IMR-90 (cell line): ENCODE results near the gene DIP2A. TPM values are rescaled to one million over a fixed set of nuclear protein-coding genes. Genes with fewer than 3 reads are reported as not detected.

ENCODE experiments used
- ATAC-seq: fragments of 200-7000 bp; cut with Tn5 transposase; 2 replicates; pipeline ENCODE4 v1.9.1; 2020; ENCODE audit warnings: low read depth, mild to moderate bottlenecking, moderate library complexity
- BruUV-seq: library from RNA; stranded (reverse); fragments of 400-500 nt; replicated peaks from 2 replicates; lab custom pipeline; 2021; lab: Mats Ljungman, UMichigan
- CTCF ChIA-PET: fragments of 300-600 bp; formaldehyde crosslinking; extraction: SDS; loops from one replicate; lab custom pipeline; 2021; ENCODE audit warnings: antibody characterized with exemption; lab: Yijun Ruan, JAX
- POLR2A ChIA-PET: fragments of 300-600 bp; sonication (Branson Sonifier 250); formaldehyde crosslinking; loops from one replicate; lab custom pipeline; 2022; ENCODE audit warnings: antibody characterized with exemption; ENCODE audit not compliant: unreplicated experiment; lab: Charles Lee
- DNase-seq: peaks from one replicate; pipeline ENCODE4 v3.0.0; 2013
- H2AFZ ChIP-seq: replicated peaks from 2 replicates; pipeline ENCODE3; 2013; ENCODE audit warnings: low read length, mild to moderate bottlenecking; ENCODE audit not compliant: poor library complexity
- H2AK5ac ChIP-seq: 2 replicates; pipeline ENCODE4 v1.6.1; 2013; ENCODE audit warnings: low read depth, low read length, inconsistent platforms
- H2AK9ac ChIP-seq: replicated peaks from 2 replicates; pipeline ENCODE3; 2013; ENCODE audit warnings: mild to moderate bottlenecking, low read depth, low read length, moderate library complexity; ENCODE audit not compliant: poor library complexity
- H2BK120ac ChIP-seq: 2 replicates; pipeline ENCODE4 v1.6.1; 2013; ENCODE audit warnings: low read depth, low read length, inconsistent platforms
- H2BK15ac ChIP-seq: 3 replicates; pipeline ENCODE4 v1.6.1; 2013; ENCODE audit warnings: low read depth, low read length, inconsistent platforms
- H2BK20ac ChIP-seq: 2 replicates; pipeline ENCODE4 v1.6.1; 2013; ENCODE audit warnings: low read depth, mild to moderate bottlenecking, inconsistent platforms, low read length, moderate library complexity
- H2BK5ac ChIP-seq: 2 replicates; pipeline ENCODE4 v1.6.1; 2013; ENCODE audit warnings: mild to moderate bottlenecking, low read depth, low read length, inconsistent platforms; ENCODE audit not compliant: poor library complexity, severe bottlenecking
- H3K14ac ChIP-seq: replicated peaks from 2 replicates; pipeline ENCODE4 v1.6.1; 2013; ENCODE audit warnings: low read depth, low read length, inconsistent platforms
- H3K18ac ChIP-seq: 2 replicates; pipeline ENCODE4 v1.6.1; 2013; ENCODE audit warnings: low read depth, low read length, control low read depth
- H3K23ac ChIP-seq: 2 replicates; pipeline ENCODE4 v1.6.1; 2013; ENCODE audit warnings: low read depth, low read length, inconsistent platforms
- H3K27ac ChIP-seq: 2 replicates; pipeline ENCODE4 v1.5.1; 2013; ENCODE audit warnings: mild to moderate bottlenecking, control low read depth, low read length; ENCODE audit not compliant: insufficient read depth
- H3K27me3 ChIP-seq: 2 replicates; pipeline ENCODE4 v1.6.1; 2013; ENCODE audit warnings: low read length; ENCODE audit not compliant: control insufficient read depth, insufficient read depth
- H3K36me3 ChIP-seq: 2 replicates; pipeline ENCODE4 v1.6.1; 2013; ENCODE audit warnings: low read length, mixed read lengths; ENCODE audit not compliant: control insufficient read depth, insufficient read depth
- H3K4ac ChIP-seq: 2 replicates; pipeline ENCODE4 v1.6.1; 2013; ENCODE audit warnings: low read depth, low read length, inconsistent platforms
- H3K4me1 ChIP-seq: 2 replicates; pipeline ENCODE4 v1.6.1; 2013; ENCODE audit warnings: low read length, mixed read lengths; ENCODE audit not compliant: control insufficient read depth, insufficient read depth
- H3K4me2 ChIP-seq: 2 replicates; pipeline ENCODE4 v1.6.1; 2013; ENCODE audit warnings: low read depth, mild to moderate bottlenecking, control low read depth, low read length, moderate library complexity
- H3K4me3 ChIP-seq: 2 replicates; pipeline ENCODE4 v1.5.1; 2013; ENCODE audit warnings: low read depth, mild to moderate bottlenecking, control low read depth, low read length, moderate library complexity; ENCODE audit not compliant: insufficient read depth
- H3K56ac ChIP-seq: 2 replicates; pipeline ENCODE4 v1.6.1; 2013; ENCODE audit warnings: low read length, inconsistent platforms; ENCODE audit not compliant: insufficient read depth; ENCODE audit errors: extremely low read depth
- H3K79me1 ChIP-seq, 2 experiments: 2 replicates each; pipeline ENCODE4 v1.6.1; 2013; ENCODE audit warnings: low read length in 2 of 2, inconsistent platforms in 1 of 2, low read depth in 1 of 2
- H3K9ac ChIP-seq: 2 replicates; pipeline ENCODE4 v1.6.1; 2013; ENCODE audit warnings: low read depth, low read length, control low read depth
- H3K9me1 ChIP-seq: 2 replicates; pipeline ENCODE4 v1.6.1; 2013; ENCODE audit warnings: low read length, inconsistent platforms; ENCODE audit not compliant: insufficient read depth
- H3K9me3 ChIP-seq: 2 replicates; pipeline ENCODE4 v1.6.1; 2013; ENCODE audit warnings: low read length; ENCODE audit not compliant: control insufficient read depth, insufficient read depth
- H4K20me1 ChIP-seq: 2 replicates; pipeline ENCODE4 v1.6.1; 2013; ENCODE audit warnings: low read length, inconsistent platforms; ENCODE audit not compliant: insufficient read depth
- H4K5ac ChIP-seq: 2 replicates; pipeline ENCODE4 v1.6.1; 2013; ENCODE audit warnings: mild to moderate bottlenecking, low read depth, low read length, control low read depth
- H4K8ac ChIP-seq, 2 experiments: 2 replicates each; pipeline ENCODE4 v1.6.1; 2013; ENCODE audit warnings: low read depth in 2 of 2, low read length in 2 of 2, control low read depth in 1 of 2, inconsistent platforms in 1 of 2
- H4K91ac ChIP-seq: 2 replicates; pipeline ENCODE4 v1.6.1; 2013; ENCODE audit warnings: low read depth, low read length, inconsistent platforms; ENCODE audit not compliant: insufficient read depth
- BHLHE40 ChIP-seq: fragments of 150-350 bp; IDR thresholded peaks from 2 replicates; pipeline ENCODE4 v1.6.1; 2016; ENCODE audit warnings: mild to moderate bottlenecking, low read depth, low read length
- CEBPB ChIP-seq: IDR thresholded peaks from 2 replicates; pipeline ENCODE4 v1.6.1; 2012; ENCODE audit warnings: low read depth, low read length, improper control_type of control experiment
- CHD1 ChIP-seq: IDR thresholded peaks from 2 replicates; pipeline ENCODE4 v1.6.1; 2012; ENCODE audit warnings: low read depth, low read length, improper control_type of control experiment
- CTCF ChIP-seq: conservative IDR thresholded peaks from 2 replicates; pipeline ENCODE4 v1.5.1; 2012; ENCODE audit warnings: mild to moderate bottlenecking, low read depth, low read length, improper control_type of control experiment
- ELK1 ChIP-seq: fragments of 150-350 bp; IDR thresholded peaks from 2 replicates; pipeline ENCODE4 v1.6.1; 2016; ENCODE audit warnings: low read depth, mild to moderate bottlenecking, low read length, moderate library complexity, borderline replicate concordance
- FOS ChIP-seq: fragments of 150-350 bp; IDR thresholded peaks from 2 replicates; pipeline ENCODE4 v1.6.1; 2016; ENCODE audit warnings: low read depth, low read length
- MAFK ChIP-seq: IDR thresholded peaks from 2 replicates; pipeline ENCODE4 v1.6.1; 2012; ENCODE audit warnings: low read depth, low read length, improper control_type of control experiment
- MAZ ChIP-seq: IDR thresholded peaks from 2 replicates; pipeline ENCODE4 v1.6.1; 2012; ENCODE audit warnings: low read depth, mild to moderate bottlenecking, low read length, improper control_type of control experiment, moderate library complexity, borderline replicate concordance
- MXI1 ChIP-seq: IDR thresholded peaks from 2 replicates; pipeline ENCODE4 v1.6.1; 2012; ENCODE audit warnings: low read depth, mild to moderate bottlenecking, low read length, moderate library complexity, borderline replicate concordance
- NFE2L2 ChIP-seq: fragments of 150-350 bp; IDR thresholded peaks from 2 replicates; pipeline ENCODE4 v1.6.1; 2016; ENCODE audit warnings: low read depth, mild to moderate bottlenecking, low read length
- POLR2A ChIP-seq: IDR thresholded peaks from 2 replicates; pipeline ENCODE4 v1.6.1; 2012; ENCODE audit warnings: mild to moderate bottlenecking, low read depth, low read length
- RAD21 ChIP-seq: IDR thresholded peaks from 2 replicates; pipeline ENCODE4 v1.6.1; 2012; ENCODE audit warnings: low read length, improper control_type of control experiment
- RCOR1 ChIP-seq: IDR thresholded peaks from 2 replicates; pipeline ENCODE4 v1.6.1; 2012; ENCODE audit warnings: mild to moderate bottlenecking, low read length, improper control_type of control experiment; ENCODE audit not compliant: insufficient replicate concordance
- RFX5 ChIP-seq: IDR thresholded peaks from 2 replicates; pipeline ENCODE4 v1.8.0; 2012; ENCODE audit warnings: low read depth, mild to moderate bottlenecking, low read length, moderate library complexity
- SMC3 ChIP-seq: fragments of 150-350 bp; IDR thresholded peaks from 2 replicates; pipeline ENCODE4 v1.6.1; 2016; ENCODE audit warnings: low read depth, mild to moderate bottlenecking, antibody characterized with exemption, low read length, moderate library complexity
- USF2 ChIP-seq: fragments of 150-350 bp; IDR thresholded peaks from 2 replicates; pipeline ENCODE4 v1.6.1; 2017; ENCODE audit warnings: mild to moderate bottlenecking, antibody characterized with exemption, low read length, low read depth
- WGBS, 2 experiments: methylation state at CpG; one replicate each; pipeline versions ENCODE4 v1.1.5 to v1.1.7; 2013; ENCODE audit warnings: missing lambda C conversion rate in 2 of 2; ENCODE audit not compliant: insufficient read length in 1 of 2; ENCODE audit errors: extremely low coverage in 2 of 2; 5-methylcytosine and 5-hydroxymethylcytosine counted together
- dilution Hi-C: fragments of 300-500 bp; cut with HindIII; formaldehyde crosslinking; loops from one replicate; pipeline ENCODE4 v1.14.3; 2018; ENCODE audit warnings: low sequenced_read_pairs; ENCODE audit not compliant: unreplicated experiment
- in situ Hi-C: fragments of 300-500 bp; cut with MboI; formaldehyde crosslinking; loops from 3 replicates; pipeline ENCODE4 v1.14.3; 2019; ENCODE audit warnings: low sequenced_read_pairs, inconsistent platforms, mixed read lengths
- intact Hi-C: fragments of 100-400 bp; cut with micrococcal nuclease; formaldehyde crosslinking; loops from 2 replicates; pipeline ENCODE4 v1.10.0; 2022
- polyA plus RNA-seq, 3 experiments: library from polyadenylated mRNA; depleted of rRNA; stranded (reverse); fragments of >200 nt; gene quantifications; 2 replicates each; pipeline ENCODE4 v1.2.3, GENCODE V29; 2012; ENCODE audit warnings: low replicate concordance in 1 of 3
- total RNA-seq: library from RNA; depleted of rRNA; stranded (reverse); fragments of >200 nt; gene quantifications from 2 replicates; pipeline ENCODE4 v1.2.3, GENCODE V29; 2012

DIP2A gene
- total and polyA plus RNA-seq, 2 of the 4 experiments (the other 2 are of a cell fraction): 17.9 to 24.3 TPM

- no peak overlapping the region for H3K4me2 ChIP-seq
- H3K9ac ChIP-seq: no peak overlapping the region
- H2AK5ac ChIP-seq: no peak overlapping the region
- no peak overlapping the region for H3K23ac ChIP-seq
- no peak overlapping the region for H3K18ac ChIP-seq
- H3K27ac ChIP-seq: no peak overlapping the region
- TF ChIP-seq FOS (no peak), MXI1 (no peak), RCOR1 (no peak), SMC3 (no peak), RFX5 (no peak), ELK1 (no peak), MAFK (no peak), CHD1 (no peak), CTCF (no peak), POLR2A (no peak), USF2 (no peak), RAD21 (no peak), BHLHE40 (no peak), NFE2L2 (no peak), MAZ (no peak), CEBPB (no peak)
- H4K91ac ChIP-seq: no peak overlapping the region
- ATAC-seq (no peak), DNase-seq (no peak)
- H2AFZ ChIP-seq: no peak overlapping the region
- no peaks in the 10 kb centered on the region for H3K4me1 ChIP-seq
- peaks cover 57% of the 10 kb centered on the region for H3K36me3 ChIP-seq
- H3K79me1 ChIP-seq: no peaks in the 10 kb centered on the region
- no peaks in the 10 kb centered on the region for H3K9me1 ChIP-seq
- H4K8ac ChIP-seq: no peak overlapping the region
- no CpG with 5 or more reads among the region's 5 CpGs for WGBS, 2 experiments
- dilution Hi-C loops (no loop called here), intact Hi-C loops (no loop called here), in situ Hi-C loops (no loop called here)
- ChIA-PET CTCF (interaction anchor here (1.0 kb wide), 1 partner anchor 87 kb away, joined by 3 read pairs; no protein-coding TSS in a partner anchor), POLR2A (no interaction called here)
- no peak overlapping the region for H2BK15ac ChIP-seq
- H3K4me3 ChIP-seq: no peak overlapping the region
- no peaks in the 10 kb centered on the region; the same call in 1 of the 2 replicates for H4K20me1 ChIP-seq
- H3K4ac ChIP-seq: no peak overlapping the region
- no peak overlapping the region for H2BK5ac ChIP-seq
- no peak overlapping the region for H3K56ac ChIP-seq
- H3K9me3 ChIP-seq: no peaks in the 10 kb centered on the region
- H2BK120ac ChIP-seq: no peak overlapping the region
- no peak overlapping the region for H2BK20ac ChIP-seq
- H3K27me3 ChIP-seq: no peaks in the 10 kb centered on the region
- no peak overlapping the region for H3K14ac ChIP-seq
- H2AK9ac ChIP-seq: no peak overlapping the region
- no peak overlapping the region for H4K5ac ChIP-seq
- no TSS peak for BruUV-seq
These were observed 93.6 kb downstream of the DIP2A start for GRCh38 chr21:46552274-46552673.
